OCI-LY1 (cell line): ENCODE measurements around the gene FAM13A.

Experiments
- H2AFZ ChIP-seq: fragments of 200-600 bp; sonication (generic), shearing (Covaris generic); 2 replicates; pipeline ENCODE4 v1.6.0; 2014; ENCODE audit warnings: antibody characterized with exemption, mild to moderate bottlenecking, low read length
- H3F3A ChIP-seq: fragments of 200-600 bp; sonication (generic), shearing (Covaris generic); 2 replicates; pipeline ENCODE4 v1.6.0; 2014; ENCODE audit warnings: mild to moderate bottlenecking, antibody characterized with exemption, low read length, moderate library complexity; ENCODE audit not compliant: insufficient read depth
- H3K27ac ChIP-seq: fragments of 200-600 bp; sonication (generic); 2 replicates; pipeline ENCODE4 v1.5.1; 2014; ENCODE audit warnings: low read length, mixed run types, mild to moderate bottlenecking, low read depth; ENCODE audit not compliant: poor library complexity, severe bottlenecking
- H3K27me3 ChIP-seq: fragments of 200-600 bp; sonication (generic); 2 replicates; pipeline ENCODE4 v1.6.0; 2014; ENCODE audit warnings: antibody characterized with exemption, mild to moderate bottlenecking, low read length, moderate library complexity; ENCODE audit not compliant: insufficient read depth
- H3K36me3 ChIP-seq: fragments of 200-600 bp; sonication (generic); 2 replicates; pipeline ENCODE4 v1.6.1; 2014; ENCODE audit warnings: mild to moderate bottlenecking, antibody characterized with exemption, low read length, moderate library complexity, mixed read lengths; ENCODE audit not compliant: insufficient read depth
- H3K4me1 ChIP-seq: fragments of 200-600 bp; sonication (generic); 2 replicates; pipeline ENCODE4 v1.5.1; 2014; ENCODE audit warnings: mild to moderate bottlenecking, low read length, moderate library complexity; ENCODE audit not compliant: insufficient read depth, severe bottlenecking
- H3K4me2 ChIP-seq: fragments of 200-600 bp; sonication (generic), shearing (Covaris generic); 2 replicates; pipeline ENCODE4 v1.6.1; 2014; ENCODE audit warnings: low read length
- H3K4me3 ChIP-seq: fragments of 200-600 bp; sonication (generic); 2 replicates; pipeline ENCODE4 v1.5.1; 2014; ENCODE audit warnings: low read length, low read depth, mild to moderate bottlenecking, mixed read lengths; ENCODE audit not compliant: poor library complexity, severe bottlenecking
- H3K79me2 ChIP-seq: fragments of 200-600 bp; shearing (Covaris generic); 2 replicates; pipeline ENCODE4 v1.6.1; 2016; ENCODE audit warnings: mixed run types, low read length, mixed read lengths; ENCODE audit not compliant: insufficient read depth
- H3K9ac ChIP-seq: fragments of 200-600 bp; sonication (generic), shearing (Covaris generic); 2 replicates; pipeline ENCODE4 v1.6.1; 2014; ENCODE audit warnings: mild to moderate bottlenecking, low read length, mixed read lengths
- H3K9me2 ChIP-seq: fragments of 200-600 bp; sonication (generic), shearing (Covaris generic); 2 replicates; pipeline ENCODE4 v1.6.1; 2014; ENCODE audit warnings: low read depth, mild to moderate bottlenecking, low read length, mixed read lengths
- H3K9me3 ChIP-seq: fragments of 200-600 bp; shearing (Covaris generic); 2 replicates; pipeline ENCODE4 v1.6.1; 2014; ENCODE audit warnings: low read length, mixed read lengths
- H4K20me1 ChIP-seq: fragments of 200-600 bp; sonication (generic), shearing (Covaris generic); 2 replicates; pipeline ENCODE4 v1.6.0; 2016; ENCODE audit warnings: mild to moderate bottlenecking, low read length; ENCODE audit not compliant: insufficient read depth
- EZH2 ChIP-seq: fragments of 200-600 bp; sonication (generic), shearing (Covaris generic); IDR thresholded peaks from 2 replicates; pipeline ENCODE4 v1.8.0; 2017; ENCODE audit warnings: borderline replicate concordance, mixed run types, mild to moderate bottlenecking, antibody characterized with exemption, low read length, moderate library complexity, mixed read lengths
- TF ChIP-seq, protein P1 (sequence below): fragments of 200-600 bp; sonication (generic), shearing (Covaris generic); IDR thresholded peaks from 2 replicates; pipeline ENCODE4 v1.5.1; 2017; ENCODE audit warnings: mild to moderate bottlenecking, antibody characterized with exemption, low read length, moderate library complexity, mixed read lengths

The FAM13A gene

DNA sequence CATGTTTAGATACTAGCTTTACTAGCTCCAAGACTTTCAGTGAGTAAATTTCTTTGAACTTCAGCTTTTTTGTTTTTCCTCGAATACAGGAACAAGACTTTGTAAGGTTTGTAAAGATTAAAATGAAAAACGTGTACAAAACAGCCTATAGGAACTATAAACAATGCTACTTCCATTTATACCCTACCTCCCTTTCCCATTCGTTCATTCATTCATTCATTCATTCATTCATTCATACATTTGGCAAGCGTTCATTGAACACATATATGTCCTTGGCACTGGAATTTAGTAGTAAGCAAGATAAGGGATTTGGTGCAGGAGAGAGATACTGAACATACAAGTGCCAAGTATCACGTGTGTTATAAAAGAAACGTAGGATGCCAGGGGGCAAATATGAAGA is 293.9 kb downstream of the FAM13A start:
- no peak overlapping the region for H3K4me2 ChIP-seq
- H3F3A ChIP-seq = no peaks in the 10 kb centered on the region
- no peaks in the 10 kb centered on the region for H3K27me3 ChIP-seq
- no peaks in the 10 kb centered on the region for H3K79me2 ChIP-seq
- H3K9me3 ChIP-seq = no peaks in the 10 kb centered on the region
- H3K27ac ChIP-seq = no peak overlapping the region
- TF ChIP-seq, protein P1, sequence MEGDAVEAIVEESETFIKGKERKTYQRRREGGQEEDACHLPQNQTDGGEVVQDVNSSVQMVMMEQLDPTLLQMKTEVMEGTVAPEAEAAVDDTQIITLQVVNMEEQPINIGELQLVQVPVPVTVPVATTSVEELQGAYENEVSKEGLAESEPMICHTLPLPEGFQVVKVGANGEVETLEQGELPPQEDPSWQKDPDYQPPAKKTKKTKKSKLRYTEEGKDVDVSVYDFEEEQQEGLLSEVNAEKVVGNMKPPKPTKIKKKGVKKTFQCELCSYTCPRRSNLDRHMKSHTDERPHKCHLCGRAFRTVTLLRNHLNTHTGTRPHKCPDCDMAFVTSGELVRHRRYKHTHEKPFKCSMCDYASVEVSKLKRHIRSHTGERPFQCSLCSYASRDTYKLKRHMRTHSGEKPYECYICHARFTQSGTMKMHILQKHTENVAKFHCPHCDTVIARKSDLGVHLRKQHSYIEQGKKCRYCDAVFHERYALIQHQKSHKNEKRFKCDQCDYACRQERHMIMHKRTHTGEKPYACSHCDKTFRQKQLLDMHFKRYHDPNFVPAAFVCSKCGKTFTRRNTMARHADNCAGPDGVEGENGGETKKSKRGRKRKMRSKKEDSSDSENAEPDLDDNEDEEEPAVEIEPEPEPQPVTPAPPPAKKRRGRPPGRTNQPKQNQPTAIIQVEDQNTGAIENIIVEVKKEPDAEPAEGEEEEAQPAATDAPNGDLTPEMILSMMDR = no peak
- TF ChIP-seq EZH2 = no peak
- H3K9me2 ChIP-seq = no peaks in the 10 kb centered on the region
- H3K4me3 ChIP-seq = no peak overlapping the region
- H4K20me1 ChIP-seq = no peaks in the 10 kb centered on the region
- no peak overlapping the region for H2AFZ ChIP-seq
- H3K9ac ChIP-seq = no peak overlapping the region
- H3K36me3 ChIP-seq = no peaks in the 10 kb centered on the region
- H3K4me1 ChIP-seq = no peaks in the 10 kb centered on the region

DNA sequence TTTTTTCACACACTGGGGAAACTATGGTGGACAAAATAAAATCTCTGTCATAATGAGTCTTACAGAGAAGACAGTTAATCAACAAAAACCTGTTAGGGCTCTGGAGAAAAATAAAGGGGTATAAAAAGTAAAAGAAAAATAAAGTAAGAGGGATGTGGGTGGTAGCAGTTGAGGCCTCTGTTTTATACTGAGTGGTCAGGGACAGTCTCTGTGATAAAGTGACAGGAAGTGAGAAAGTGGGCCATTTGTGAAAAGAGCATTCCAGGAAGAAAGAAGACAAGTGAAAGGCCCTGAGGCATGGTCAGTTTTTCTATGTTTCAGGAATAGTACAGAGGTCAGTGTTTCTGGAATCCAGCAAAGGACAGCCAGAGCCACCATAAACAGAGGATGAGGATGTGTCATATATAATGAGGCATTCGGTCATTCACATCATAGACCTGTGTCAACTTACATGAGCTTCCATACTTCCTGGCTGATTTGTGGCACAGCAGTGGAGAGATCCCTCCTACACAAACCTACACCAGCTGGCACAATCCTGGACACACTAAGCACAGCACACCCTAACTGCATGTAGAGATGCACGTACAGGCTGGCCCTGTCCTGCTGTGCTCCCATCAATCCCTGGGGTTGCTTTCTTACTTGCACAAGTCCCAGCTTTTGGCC is 295.0 kb downstream of the FAM13A start:
- H3K79me2 ChIP-seq = no peaks in the 10 kb centered on the region
- no peaks in the 10 kb centered on the region for H3K9me2 ChIP-seq
- H3K27ac ChIP-seq = no peak overlapping the region
- no peaks in the 10 kb centered on the region for H4K20me1 ChIP-seq
- H3K9me3 ChIP-seq = no peaks in the 10 kb centered on the region
- no peaks in the 10 kb centered on the region for H3K4me1 ChIP-seq
- H3K4me3 ChIP-seq = no peak overlapping the region
- H3K9ac ChIP-seq = no peak overlapping the region
- no peaks in the 10 kb centered on the region for H3K27me3 ChIP-seq
- H3K4me2 ChIP-seq = no peak overlapping the region
- no peak overlapping the region for H2AFZ ChIP-seq
- H3K36me3 ChIP-seq = no peaks in the 10 kb centered on the region
- no peaks in the 10 kb centered on the region for H3F3A ChIP-seq
- no peak for TF ChIP-seq EZH2
- TF ChIP-seq, protein P1 = no peak

DNA sequence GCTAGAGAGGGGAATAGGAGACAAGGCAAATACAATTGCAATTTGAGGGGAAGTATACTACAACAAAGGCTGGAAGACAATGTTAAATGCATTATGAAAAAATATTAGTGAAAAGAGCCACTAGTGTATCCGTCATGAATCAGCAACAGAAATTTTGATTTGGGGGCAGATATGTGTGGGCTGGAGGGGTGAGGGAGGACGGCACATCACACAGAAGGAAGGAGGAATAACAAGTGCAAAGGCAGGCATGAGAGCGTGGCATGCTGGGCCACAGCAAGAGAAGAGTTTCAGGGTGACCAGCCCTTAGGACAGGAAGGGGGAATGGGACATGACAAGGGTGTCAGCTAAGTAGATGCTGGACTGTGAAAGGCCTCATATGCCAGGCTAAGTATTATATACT is 295.6 kb downstream of the FAM13A start:
- Histone ChIP-seq H3K79me2 (no peaks in the 10 kb centered on the region), H3F3A (no peaks in the 10 kb centered on the region), H3K4me3 (no peak overlapping the region), H3K4me2 (no peak overlapping the region), H3K9me2 (no peaks in the 10 kb centered on the region), H3K4me1 (no peaks in the 10 kb centered on the region), H3K36me3 (no peaks in the 10 kb centered on the region), H2AFZ (no peak overlapping the region), H3K27me3 (no peaks in the 10 kb centered on the region), H3K9ac (no peak overlapping the region), H3K9me3 (no peaks in the 10 kb centered on the region), H4K20me1 (no peaks in the 10 kb centered on the region), H3K27ac (no peak overlapping the region)
- TF ChIP-seq EZH2 = no peak
- TF ChIP-seq, protein P1 = no peak
